Gastroesophageal sphincter (tissue), 4 donors: ENCODE results near the gene GLB1L3. TPM values are rescaled to one million over a fixed set of nuclear protein-coding genes. Genes with fewer than 3 reads are reported as not detected.
"Not testable (repeated sequence)": the region's sequence is repeated elsewhere in the genome, so short reads cannot be mapped to it uniquely, and the experiment has no call there.

Experiments
- ATAC-seq: fragments of 150-250 bp; one replicate; pipeline ENCODE4 v1.9.1; 2016; ENCODE audit warnings: mild to moderate bottlenecking, moderate library complexity
- H3K27ac ChIP-seq, 4 donors: fragments of 200-600 bp; sonication (generic) in 3 of 4; 1 replicate in 3 of 4; 2 replicates in 1 of 4; pipeline ENCODE4 v1.5.1; 2016 to 2019
- H3K27me3 ChIP-seq: fragments of 200-600 bp; sonication (generic); one replicate; pipeline ENCODE4 v1.5.1; 2019
- H3K36me3 ChIP-seq, 2 donors: fragments of 200-600 bp; sonication (generic); one replicate each; pipeline ENCODE4 v1.5.1; 2019; ENCODE audit warnings: control low read depth in 1 of 2
- H3K4me1 ChIP-seq, 3 donors: fragments of 200-600 bp; sonication (generic); 1 replicate in 2 of 3; 2 replicates in 1 of 3; pipeline ENCODE4 v1.5.1; 2016 to 2019; ENCODE audit warnings: control low read depth in 2 of 3
- H3K4me3 ChIP-seq, 2 donors: fragments of 200-600 bp; sonication (generic); one replicate each; pipeline ENCODE4 v1.5.1; 2019; ENCODE audit warnings: mild to moderate bottlenecking in 1 of 2, moderate library complexity in 1 of 2
- H3K9me3 ChIP-seq, 3 donors: fragments of 200-600 bp; sonication (generic); one replicate each; pipeline ENCODE4 v1.5.1; 2017 to 2019; ENCODE audit warnings: control low read depth in 2 of 3
- EP300 ChIP-seq: sonication (generic); formaldehyde crosslinking; IDR thresholded peaks from one replicate; pipeline ENCODE4 v1.6.1; 2017; ENCODE audit warnings: antibody characterized with exemption, mild to moderate bottlenecking
- POLR2A ChIP-seq, 2 donors: fragments of 450-650 bp; IDR thresholded peaks; one replicate each; pipeline ENCODE4 v1.6.1; 2017; ENCODE audit warnings: antibody characterized with exemption in 2 of 2, mild to moderate bottlenecking in 2 of 2, moderate library complexity in 1 of 2
- POLR2AphosphoS5 ChIP-seq: sonication (generic); formaldehyde crosslinking; IDR thresholded peaks from one replicate; pipeline ENCODE4 v1.6.1; 2017; ENCODE audit warnings: antibody characterized with exemption
- WGBS, 2 donors: methylation state at CpG; one replicate each; pipeline ENCODE4 v1.1.5; 2018; ENCODE audit warnings: low coverage in 1 of 2; 5-methylcytosine and 5-hydroxymethylcytosine counted together
- total RNA-seq, 4 donors: library from RNA; depleted of rRNA; stranded (reverse); fragments of >200 nt; gene quantifications; one replicate each; pipeline ENCODE4 v1.1.0, GENCODE V29; 2016
- TF ChIP-seq, protein P1 (sequence below), 4 experiments: fragments of 200-600 bp in 2 of 4; fragments of 450-650 bp in 2 of 4; sonication (generic) in 1 of 4; IDR thresholded peaks; one replicate each; pipeline ENCODE4 v1.5.1; 2017 to 2019; ENCODE audit warnings: antibody characterized with exemption in 4 of 4, mild to moderate bottlenecking in 2 of 4, moderate library complexity in 2 of 4

GLB1L3 gene
- total RNA-seq, 4 donors from 2014 or later = 0.42 TPM; not detected in 3

DNA sequence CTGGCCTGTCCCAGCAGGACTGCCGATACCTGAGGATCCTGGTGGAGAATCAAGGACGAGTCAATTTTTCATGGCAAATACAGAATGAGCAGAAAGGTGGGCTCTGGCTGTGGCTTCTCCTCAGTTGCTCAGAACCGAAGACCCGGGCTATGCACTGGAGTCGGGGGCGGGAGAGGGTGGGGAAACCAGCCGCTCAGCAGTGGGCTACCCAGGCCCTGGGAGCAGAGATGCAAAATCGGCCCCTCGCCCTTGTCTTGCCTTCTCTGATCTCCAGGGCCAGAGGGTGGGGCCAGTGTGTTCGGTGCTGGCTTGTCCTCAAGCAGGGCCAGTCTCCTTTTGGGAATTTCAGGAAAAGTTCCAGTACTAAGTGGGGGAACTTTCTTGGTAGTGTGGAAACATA is 37.2 kb downstream of the GLB1L3 start:
- Histone ChIP-seq H3K27me3 (peaks cover 18% of the 10 kb centered on the region), H3K36me3 (no peaks in the 10 kb centered on the region), H3K27ac (no peak overlapping the region), H3K4me1 (no peaks in the 10 kb centered on the region), H3K9me3 (peaks cover 0 to 22% (median 0%) of the 10 kb centered on the region in 3 donors), H3K4me3 (no peak overlapping the region)
- ATAC-seq = no peak
- TF ChIP-seq EP300 (no peak), POLR2A (IDR thresholded peaks at IDR 0.05) (no peak), POLR2AphosphoS5 (no peak)
- TF ChIP-seq, protein P1, sequence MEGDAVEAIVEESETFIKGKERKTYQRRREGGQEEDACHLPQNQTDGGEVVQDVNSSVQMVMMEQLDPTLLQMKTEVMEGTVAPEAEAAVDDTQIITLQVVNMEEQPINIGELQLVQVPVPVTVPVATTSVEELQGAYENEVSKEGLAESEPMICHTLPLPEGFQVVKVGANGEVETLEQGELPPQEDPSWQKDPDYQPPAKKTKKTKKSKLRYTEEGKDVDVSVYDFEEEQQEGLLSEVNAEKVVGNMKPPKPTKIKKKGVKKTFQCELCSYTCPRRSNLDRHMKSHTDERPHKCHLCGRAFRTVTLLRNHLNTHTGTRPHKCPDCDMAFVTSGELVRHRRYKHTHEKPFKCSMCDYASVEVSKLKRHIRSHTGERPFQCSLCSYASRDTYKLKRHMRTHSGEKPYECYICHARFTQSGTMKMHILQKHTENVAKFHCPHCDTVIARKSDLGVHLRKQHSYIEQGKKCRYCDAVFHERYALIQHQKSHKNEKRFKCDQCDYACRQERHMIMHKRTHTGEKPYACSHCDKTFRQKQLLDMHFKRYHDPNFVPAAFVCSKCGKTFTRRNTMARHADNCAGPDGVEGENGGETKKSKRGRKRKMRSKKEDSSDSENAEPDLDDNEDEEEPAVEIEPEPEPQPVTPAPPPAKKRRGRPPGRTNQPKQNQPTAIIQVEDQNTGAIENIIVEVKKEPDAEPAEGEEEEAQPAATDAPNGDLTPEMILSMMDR (IDR thresholded peaks at IDR 0.05) = no peak
- WGBS, 2 donors = 80% methylated on average over 2 of the region's 10 CpGs; no CpG with 5 or more reads in 1 of the 2 donors

DNA sequence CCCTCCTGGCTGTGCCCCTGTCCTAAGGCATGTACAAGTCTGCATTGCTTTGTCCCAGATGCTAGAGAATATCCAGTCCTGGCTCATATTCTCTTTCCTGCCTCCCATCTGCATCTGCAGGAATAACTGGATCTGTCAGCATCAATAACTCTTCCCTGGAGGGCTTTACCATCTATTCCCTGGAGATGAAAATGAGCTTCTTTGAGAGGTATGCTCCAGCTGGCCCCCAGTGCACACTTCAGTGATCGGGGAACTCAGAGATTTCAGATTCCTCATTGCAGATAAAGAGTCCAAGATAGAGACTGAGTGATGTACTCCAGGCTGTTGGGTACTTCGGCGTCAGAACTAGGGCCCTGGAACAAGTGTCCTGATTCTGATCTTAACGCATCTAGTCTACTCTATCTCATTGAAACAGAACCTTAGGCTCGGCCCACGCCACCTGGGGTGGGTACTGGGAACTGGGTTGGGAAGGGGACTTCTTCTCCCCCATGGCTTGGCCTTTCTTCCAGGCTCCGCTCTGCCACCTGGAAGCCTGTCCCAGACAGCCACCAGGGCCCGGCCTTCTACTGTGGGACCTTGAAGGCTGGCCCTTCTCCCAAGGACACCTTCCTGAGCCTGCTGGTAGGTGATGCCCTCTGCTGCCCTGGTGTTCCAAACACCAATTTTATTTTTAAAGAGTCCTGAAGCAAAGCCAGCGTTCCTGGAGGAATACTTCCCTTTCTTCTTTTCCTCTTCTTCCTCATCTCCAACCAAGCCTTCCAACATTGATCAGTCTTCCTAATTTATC is 37.8 kb downstream of the GLB1L3 start:
- Histone ChIP-seq H3K27me3 (peaks cover 18% of the 10 kb centered on the region), H3K4me1 (no peaks in the 10 kb centered on the region), H3K27ac (no peak overlapping the region), H3K9me3 (peaks cover 0 to 28% (median 0%) of the 10 kb centered on the region in 3 donors), H3K4me3 (no peak overlapping the region), H3K36me3 (no peaks in the 10 kb centered on the region)
- 73 to 74% methylated on average over 3 to 5 of the region's 9 CpGs for WGBS, 2 donors
- TF ChIP-seq, protein P1 (IDR thresholded peaks at IDR 0.05) = no peak
- no peak for TF ChIP-seq POLR2A (IDR thresholded peaks at IDR 0.05)
- TF ChIP-seq EP300 = no peak
- no peak for TF ChIP-seq POLR2AphosphoS5
- ATAC-seq = no peak

DNA sequence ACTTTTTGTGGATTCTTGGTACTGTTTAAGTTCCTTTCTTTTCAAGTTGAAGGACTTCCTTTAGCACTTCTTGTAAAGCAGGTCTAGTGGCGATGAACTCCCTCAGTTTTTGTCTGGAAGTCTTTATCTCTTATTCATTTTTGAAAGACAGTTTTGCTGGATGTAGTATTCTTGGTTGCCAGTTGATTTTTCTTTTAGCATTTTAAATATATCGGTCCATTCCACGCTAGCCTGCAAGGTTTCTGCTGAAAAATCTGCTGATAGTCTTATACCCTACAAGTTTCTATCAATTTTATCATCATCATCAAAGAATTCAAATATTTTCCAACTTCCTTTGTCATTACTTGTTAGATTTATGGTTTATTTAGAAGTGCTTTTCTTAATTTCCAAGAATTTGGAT is 40.9 kb downstream of the GLB1L3 start:
- Histone ChIP-seq H3K36me3 (no peaks in the 10 kb centered on the region), H3K9me3 (peaks cover 0 to 42% (median 0%) of the 10 kb centered on the region in 3 donors), H3K27me3 (peaks cover 14% of the 10 kb centered on the region), H3K4me1 (no peaks in the 10 kb centered on the region), H3K27ac (no peak overlapping the region), H3K4me3 (no peak overlapping the region)
- WGBS, 2 donors = 94 to 96% methylated on average over 3 of the region's 3 CpGs
- ATAC-seq = no peak
- TF ChIP-seq POLR2A (IDR thresholded peaks at IDR 0.05) (no peak), POLR2AphosphoS5 (no peak), EP300 (no peak)
- TF ChIP-seq, protein P1 (IDR thresholded peaks at IDR 0.05) = no peak

DNA sequence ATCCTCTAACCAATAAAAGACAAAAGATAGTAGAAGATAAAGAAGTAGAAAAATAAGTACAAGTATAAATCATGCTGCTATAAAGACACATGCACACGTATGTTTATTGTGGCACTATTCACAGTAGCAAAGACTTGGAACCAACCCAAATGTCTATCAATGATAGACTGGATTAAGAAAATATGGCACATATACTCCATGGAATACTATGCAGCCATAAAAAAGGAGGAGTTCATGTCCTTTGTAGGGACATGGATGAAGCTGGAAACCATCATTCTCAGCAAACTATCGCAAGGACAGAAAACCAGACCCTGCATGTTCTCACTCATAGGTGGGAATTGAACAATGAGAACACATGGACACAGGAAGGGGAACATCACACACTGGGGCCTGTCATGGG is 45.2 kb downstream of the GLB1L3 start:
- ATAC-seq, H3K4me1 ChIP-seq, H3K27me3 ChIP-seq, H3K36me3 ChIP-seq, H3K27ac ChIP-seq, H3K4me3 ChIP-seq: not testable (repeated sequence)
- H3K9me3 ChIP-seq = peaks cover 0 to 40% (median 0%) of the 10 kb centered on the region in 3 donors
- WGBS, 2 donors = 88 to 93% methylated on average over 2 of the region's 2 CpGs

DNA sequence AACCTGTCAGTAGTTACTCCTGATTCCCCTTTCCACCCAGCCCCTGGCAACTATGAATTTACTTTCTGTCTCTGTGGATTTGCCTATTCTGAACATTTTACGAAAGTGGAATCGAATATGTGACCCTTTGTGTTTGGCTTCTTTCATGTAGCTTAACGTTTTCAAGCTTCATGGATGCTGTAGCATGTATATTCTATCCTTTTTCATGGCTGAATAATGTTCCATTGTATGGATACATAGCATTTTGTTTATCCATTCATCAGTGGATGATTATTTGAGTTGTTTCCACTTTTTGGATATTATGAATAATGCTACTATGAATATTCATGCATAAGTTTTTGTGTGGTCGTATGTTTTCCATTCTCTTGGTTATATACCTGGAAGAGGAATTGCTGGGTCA is 46.4 kb downstream of the GLB1L3 start:
- H3K4me3 ChIP-seq = no peak overlapping the region
- H3K36me3 ChIP-seq = no peaks in the 10 kb centered on the region
- H3K27ac ChIP-seq = no peak overlapping the region
- ATAC-seq = no peak
- H3K9me3 ChIP-seq = peaks cover 0 to 28% (median 0%) of the 10 kb centered on the region in 3 donors
- 88 to 91% methylated on average over 4 of the region's 4 CpGs for WGBS, 2 donors
- peaks cover 7% of the 10 kb centered on the region for H3K27me3 ChIP-seq
- TF ChIP-seq, protein P1 (IDR thresholded peaks at IDR 0.05) = no peak
- TF ChIP-seq POLR2A (IDR thresholded peaks at IDR 0.05) = no peak
- TF ChIP-seq POLR2AphosphoS5 = no peak
- TF ChIP-seq EP300 = no peak
- no peaks in the 10 kb centered on the region for H3K4me1 ChIP-seq
